Stimulated activated CD8-positive, alpha-beta memory T cell treated with anti-CD3 and anti-CD28 coated beads, Interleukin-7, amount 100 ng/mL, for 1 hour (primary cell): Measurements from ENCODE around the gene MEMO1.
"Not testable (repeated sequence)": the region's sequence is repeated elsewhere in the genome, so short reads cannot be mapped to it uniquely, and the experiment has no call there.

ENCODE experiments used
- DNase-seq, 2 donors: peaks; one replicate each; pipeline ENCODE4 v3.0.0-alpha.2; 2020; ENCODE audit warnings: low read depth in 2 of 2

Gene MEMO1

GRCh38 chr2:31998731-31999383 lies 12.0 kb downstream of the MEMO1 start:
- DNase-seq = no peak

GRCh38 chr2:31997653-31998052 lies 13.2 kb downstream of the MEMO1 start:
- no peak for DNase-seq

- DNase-seq = no peak
Measured at GRCh38 chr2:31996571-31997150, 14.1 kb downstream of the MEMO1 start.

GRCh38 chr2:31992934-31993333 lies 17.9 kb downstream of the MEMO1 start:
- no peak for DNase-seq

- DNase-seq = no peak
Measured at GRCh38 chr2:31992025-31992579, 18.7 kb downstream of the MEMO1 start.

GRCh38 chr2:31989946-31990345 lies 20.9 kb downstream of the MEMO1 start:
- DNase-seq = no peak

- no peak for DNase-seq
Measured at GRCh38 chr2:31987454-31988220, 23.2 kb downstream of the MEMO1 start.

GRCh38 chr2:31986906-31987305 lies 23.9 kb downstream of the MEMO1 start:
- DNase-seq = no peak

GRCh38 chr2:31983762-31984467 lies 26.9 kb downstream of the MEMO1 start:
- no peak for DNase-seq

GRCh38 chr2:31980674-31981356 lies 30.0 kb downstream of the MEMO1 start:
- DNase-seq = no peak

- no peak for DNase-seq
Measured at GRCh38 chr2:31979956-31980355, 30.9 kb downstream of the MEMO1 start.

GRCh38 chr2:31979018-31979417 lies 31.8 kb downstream of the MEMO1 start:
- no peak for DNase-seq

GRCh38 chr2:31978436-31978835 lies 32.4 kb downstream of the MEMO1 start:
- DNase-seq = no peak

GRCh38 chr2:31973665-31974064 lies 37.1 kb downstream of the MEMO1 start:
- DNase-seq = no peak

- DNase-seq = no peak
Measured at GRCh38 chr2:31972059-31972458, 38.7 kb downstream of the MEMO1 start.

GRCh38 chr2:31969178-31969577 lies 41.6 kb downstream of the MEMO1 start:
- no peak for DNase-seq

- DNase-seq = no peak
Measured at GRCh38 chr2:31967790-31968189, 43.0 kb downstream of the MEMO1 start.

- DNase-seq = not testable (repeated sequence)
Measured at GRCh38 chr2:31966402-31966801, 44.4 kb downstream of the MEMO1 start.

GRCh38 chr2:31965094-31965493 lies 45.7 kb downstream of the MEMO1 start:
- DNase-seq = no peak

- DNase-seq = no peak
Measured at GRCh38 chr2:31962757-31963361, 47.9 kb downstream of the MEMO1 start.

- no peak for DNase-seq
Measured at GRCh38 chr2:31958140-31958717, 52.6 kb downstream of the MEMO1 start.
